Subcutaneous adipose tissue (tissue), 4 donors: ENCODE results near the gene TBC1D16. TPM values are rescaled to one million over a fixed set of nuclear protein-coding genes. Genes with fewer than 3 reads are reported as not detected.

Experiments used
- total RNA-seq, 4 donors: library from RNA; depleted of rRNA; stranded (reverse); fragments of >200 nt; gene quantifications; one replicate each; pipeline ENCODE4 v1.1.0, GENCODE V29; 2016
- TF ChIP-seq, protein P1 (sequence below): fragments of 450-650 bp; IDR thresholded peaks from one replicate; pipeline ENCODE4 v1.5.1; 2016; ENCODE audit warnings: low read depth, mild to moderate bottlenecking, control low read depth, antibody characterized with exemption, moderate library complexity

The TBC1D16 gene
- total RNA-seq, 4 donors from 2014 or later, result 43.5 to 115 (median 60.5) TPM

GRCh38 chr17:80050706-80051105 lies 15.0 kb upstream of the TBC1D16 start:
- TF ChIP-seq, protein P1, sequence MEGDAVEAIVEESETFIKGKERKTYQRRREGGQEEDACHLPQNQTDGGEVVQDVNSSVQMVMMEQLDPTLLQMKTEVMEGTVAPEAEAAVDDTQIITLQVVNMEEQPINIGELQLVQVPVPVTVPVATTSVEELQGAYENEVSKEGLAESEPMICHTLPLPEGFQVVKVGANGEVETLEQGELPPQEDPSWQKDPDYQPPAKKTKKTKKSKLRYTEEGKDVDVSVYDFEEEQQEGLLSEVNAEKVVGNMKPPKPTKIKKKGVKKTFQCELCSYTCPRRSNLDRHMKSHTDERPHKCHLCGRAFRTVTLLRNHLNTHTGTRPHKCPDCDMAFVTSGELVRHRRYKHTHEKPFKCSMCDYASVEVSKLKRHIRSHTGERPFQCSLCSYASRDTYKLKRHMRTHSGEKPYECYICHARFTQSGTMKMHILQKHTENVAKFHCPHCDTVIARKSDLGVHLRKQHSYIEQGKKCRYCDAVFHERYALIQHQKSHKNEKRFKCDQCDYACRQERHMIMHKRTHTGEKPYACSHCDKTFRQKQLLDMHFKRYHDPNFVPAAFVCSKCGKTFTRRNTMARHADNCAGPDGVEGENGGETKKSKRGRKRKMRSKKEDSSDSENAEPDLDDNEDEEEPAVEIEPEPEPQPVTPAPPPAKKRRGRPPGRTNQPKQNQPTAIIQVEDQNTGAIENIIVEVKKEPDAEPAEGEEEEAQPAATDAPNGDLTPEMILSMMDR, result no peak

GRCh38 chr17:80049986-80050385 lies 14.3 kb upstream of the TBC1D16 start:
- TF ChIP-seq, protein P1, result no peak

- TF ChIP-seq, protein P1, result no peak
Observed at GRCh38 chr17:80047176-80047575, 11.5 kb upstream of the TBC1D16 start.

GRCh38 chr17:80045703-80046102 lies 10.0 kb upstream of the TBC1D16 start:
- TF ChIP-seq, protein P1, result no peak

DNA sequence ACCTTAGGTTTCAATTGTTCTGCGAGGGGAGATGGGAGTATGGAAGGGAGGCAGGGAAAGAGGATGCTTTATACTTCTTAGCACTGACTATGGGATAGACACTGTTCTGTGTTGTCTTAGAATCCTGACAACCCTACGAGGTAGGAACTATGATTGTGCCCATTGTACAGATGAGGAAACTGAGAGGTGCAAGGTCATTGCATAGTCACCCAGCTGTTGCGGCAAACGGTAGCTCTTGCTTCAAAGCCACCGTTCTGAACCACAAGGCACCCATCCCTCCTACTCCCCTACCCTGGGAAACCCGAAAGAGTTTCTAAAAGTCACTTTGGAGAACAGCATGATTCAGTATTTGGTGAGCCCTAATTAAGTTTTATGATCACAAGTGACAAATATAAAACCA lies 8.3 kb upstream of the TBC1D16 start:
- TF ChIP-seq, protein P1, result no peak

DNA sequence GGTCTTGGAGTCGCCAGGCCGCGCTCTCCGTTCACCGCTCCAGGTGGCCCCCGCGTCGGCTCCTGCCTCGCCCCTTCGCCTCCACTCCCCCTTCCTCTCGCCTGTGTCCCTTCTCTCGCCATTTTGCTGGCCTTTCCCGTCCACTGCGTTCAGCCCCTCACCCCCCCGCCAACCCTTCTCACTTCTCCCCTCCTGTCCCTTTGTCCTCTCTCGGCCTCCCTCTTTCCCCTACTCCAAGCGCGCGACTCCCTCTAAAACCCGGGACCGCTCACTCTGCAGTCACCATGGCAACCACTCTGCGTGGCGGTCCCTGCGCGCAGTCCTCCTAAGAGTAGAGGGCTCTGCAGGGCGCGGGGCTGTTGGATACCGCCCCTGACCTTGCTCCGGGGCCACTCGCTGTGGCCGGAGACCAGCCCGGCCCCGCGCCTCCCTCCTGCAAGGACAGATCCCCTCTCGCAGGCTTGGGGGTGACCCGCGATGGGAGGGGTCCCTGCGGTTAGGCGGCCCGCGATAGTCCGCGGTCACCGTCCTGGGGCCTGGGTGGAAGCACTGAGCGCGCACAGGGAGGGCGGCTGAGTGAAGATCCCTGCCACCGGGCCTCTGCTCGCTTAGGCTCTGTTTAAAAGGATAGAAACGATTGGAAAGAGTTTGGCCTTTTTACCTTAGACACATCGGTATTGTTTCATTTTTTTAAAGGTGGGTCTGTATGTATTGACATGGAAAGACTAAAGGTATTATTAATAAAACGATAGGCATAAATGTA lies 1.2 kb upstream of the TBC1D16 start:
- TF ChIP-seq, protein P1, result no peak

DNA sequence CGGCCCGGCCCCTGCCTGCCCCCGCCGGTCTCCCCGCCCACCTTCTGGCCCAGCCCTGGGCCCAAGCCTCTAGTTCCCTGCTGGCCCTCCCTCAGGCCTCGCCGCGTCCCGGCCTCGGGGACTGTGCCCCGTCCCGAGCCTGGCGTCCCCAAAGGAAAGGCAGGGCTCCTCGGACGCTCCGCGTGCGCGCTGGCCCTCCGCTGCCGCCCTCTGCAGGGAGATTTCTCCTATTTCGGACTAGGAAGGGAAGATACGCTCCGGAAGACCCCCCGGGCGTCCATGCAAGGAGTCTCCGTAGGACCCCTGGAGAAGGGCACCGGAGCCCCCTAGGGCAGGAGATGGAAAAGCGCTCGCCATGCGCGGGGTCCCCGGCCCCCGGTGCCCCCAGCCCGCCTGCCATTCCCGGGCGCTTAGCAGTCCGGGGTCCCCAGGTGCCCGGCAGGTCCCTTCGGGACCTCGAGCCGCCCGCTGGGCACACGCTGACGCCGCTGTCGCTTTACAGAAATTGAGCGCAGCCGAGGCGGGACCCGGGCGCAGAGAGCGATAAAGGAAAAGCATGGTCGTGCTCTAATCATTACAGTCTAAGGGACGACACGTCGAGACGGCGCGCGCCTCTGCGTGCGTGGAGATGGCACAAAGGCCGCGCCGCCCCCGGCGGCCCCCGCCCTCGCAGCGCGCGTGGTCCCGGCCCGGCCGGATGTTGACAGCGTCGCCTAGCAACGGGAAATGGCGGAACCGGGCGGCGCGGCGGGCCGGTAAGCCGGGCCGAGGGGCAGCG lies 454 bp upstream of the TBC1D16 start, which contains the start of gene CCDC40:
CCDC40 (plus strand) TSS at position 706 of the 778 bp plus-strand sequence; CDS start at position 727, 21 bp downstream.
- TF ChIP-seq, protein P1, result no peak
